Activated T-cell treated with anti-CD3 and anti-CD28 coated beads, Interleukin-2, amount 50 U/mL, for 72 hours (primary cell): ENCODE results near the gene SHISA2. TPM values are rescaled to one million over a fixed set of nuclear protein-coding genes. Genes with fewer than 3 reads are reported as not detected.

Source experiments
- ATAC-seq, 2 donors: fragments of 150-1000 bp; cut with Tn5 transposase; replicated peaks in 1 of 2; 2 replicates each; pipeline ENCODE4 v1.10.0; 2021; ENCODE audit warnings: moderate library complexity in 2 of 2, mild to moderate bottlenecking in 1 of 2
- DNase-seq, 2 donors: peaks; one replicate each; pipeline ENCODE4 v3.0.0; 2021 to 2022; ENCODE audit warnings: mixed read lengths in 1 of 2
- H3K27ac Mint-ChIP-seq: one replicate; pipeline ENCODE4 v1.8.0; 2022; ENCODE audit warnings: mild to moderate bottlenecking, moderate library complexity, mixed read lengths
- H3K27me3 Mint-ChIP-seq: one replicate; pipeline ENCODE4 v1.8.0; 2022; ENCODE audit warnings: low read depth, mixed read lengths
- H3K36me3 Mint-ChIP-seq, 2 donors: one replicate each; pipeline ENCODE4 v1.8.0; 2022; ENCODE audit warnings: mixed read lengths in 2 of 2, mild to moderate bottlenecking in 1 of 2; ENCODE audit not compliant: insufficient read depth in 2 of 2
- H3K4me1 Mint-ChIP-seq: one replicate; pipeline ENCODE4 v1.8.0; 2022; ENCODE audit warnings: low read depth, mixed read lengths
- H3K4me3 Mint-ChIP-seq, 2 donors: one replicate each; pipeline ENCODE4 v1.8.0; 2022; ENCODE audit warnings: mild to moderate bottlenecking in 2 of 2, mixed read lengths in 2 of 2, moderate library complexity in 2 of 2
- H3K9me3 Mint-ChIP-seq, 2 donors: one replicate each; pipeline ENCODE4 v1.8.0; 2022; ENCODE audit warnings: mixed read lengths in 2 of 2
- total RNA-seq, 2 donors: library from RNA; stranded (reverse); gene quantifications; one replicate each; pipeline ENCODE4 v1.2.3, GENCODE V29; 2022

The SHISA2 gene
- total RNA-seq, 2 donors from 2014 or later = 0.07 to 0.19 TPM

- H3K27ac Mint-ChIP-seq = no peak overlapping the region
- DNase-seq (no peak), ATAC-seq (no peak)
- H3K27me3 Mint-ChIP-seq = peaks cover 4% of the 10 kb centered on the region
- no peak overlapping the region for H3K4me3 Mint-ChIP-seq
- H3K36me3 Mint-ChIP-seq = no peaks in the 10 kb centered on the region
- H3K9me3 Mint-ChIP-seq = no peaks in the 10 kb centered on the region
- H3K4me1 Mint-ChIP-seq = peaks cover 5% of the 10 kb centered on the region
These were observed 10.1 kb upstream of the SHISA2 start for GRCh38 chr13:26061947-26062346.

GRCh38 chr13:26061256-26061655 is 9.4 kb upstream of the SHISA2 start:
- DNase-seq (no peak), ATAC-seq (no peak)
- Mint-ChIP-seq H3K4me1 (peaks cover 5% of the 10 kb centered on the region), H3K27me3 (peaks cover 4% of the 10 kb centered on the region), H3K27ac (no peak overlapping the region), H3K9me3 (no peaks in the 10 kb centered on the region), H3K36me3 (no peaks in the 10 kb centered on the region), H3K4me3 (no peak overlapping the region)

GRCh38 chr13:26060357-26060756 is 8.5 kb upstream of the SHISA2 start:
- Mint-ChIP-seq H3K27ac (no peak overlapping the region), H3K9me3 (no peaks in the 10 kb centered on the region), H3K27me3 (peaks cover 4% of the 10 kb centered on the region), H3K4me1 (peaks cover 5% of the 10 kb centered on the region), H3K36me3 (no peaks in the 10 kb centered on the region), H3K4me3 (no peak overlapping the region)
- DNase-seq = no peak
- no peak for ATAC-seq

GRCh38 chr13:26058704-26059103 is 6.9 kb upstream of the SHISA2 start:
- Mint-ChIP-seq H3K36me3 (no peaks in the 10 kb centered on the region), H3K27me3 (peaks cover 4% of the 10 kb centered on the region), H3K4me1 (peaks cover 5% of the 10 kb centered on the region), H3K9me3 (no peaks in the 10 kb centered on the region), H3K27ac (no peak overlapping the region), H3K4me3 (no peak overlapping the region)
- DNase-seq (no peak), ATAC-seq (no peak)

GRCh38 chr13:26054896-26055295 is 3.1 kb upstream of the SHISA2 start:
- Mint-ChIP-seq H3K27me3 (peaks cover 22% of the 10 kb centered on the region), H3K9me3 (no peaks in the 10 kb centered on the region), H3K4me3 (no peak overlapping the region), H3K36me3 (no peaks in the 10 kb centered on the region), H3K4me1 (peaks cover 18% of the 10 kb centered on the region), H3K27ac (no peak overlapping the region)
- ATAC-seq = no peak
- DNase-seq = no peak

GRCh38 chr13:26053418-26053980 is 1.7 kb upstream of the SHISA2 start:
- ATAC-seq (peak in 1 of 2 donors; percentile 15), DNase-seq (no peak)
- peaks cover 29% of the 10 kb centered on the region for H3K27me3 Mint-ChIP-seq
- H3K4me1 Mint-ChIP-seq = peaks cover 21% of the 10 kb centered on the region
- no peaks in the 10 kb centered on the region for H3K36me3 Mint-ChIP-seq
- H3K27ac Mint-ChIP-seq = no peak overlapping the region
- H3K9me3 Mint-ChIP-seq = no peaks in the 10 kb centered on the region
- no peak overlapping the region for H3K4me3 Mint-ChIP-seq

- no peak for DNase-seq
These were observed 521 bp upstream of the SHISA2 start for GRCh38 chr13:26052337-26052736.

GRCh38 chr13:26051231-26051656 is 572 bp downstream of the SHISA2 start:
- peak in 1 of 2 donors; percentile 4 for DNase-seq
- H3K27me3 Mint-ChIP-seq = peaks cover 29% of the 10 kb centered on the region
- H3K4me3 Mint-ChIP-seq = peak overlapping the region; percentile 71
- no peak overlapping the region for H3K27ac Mint-ChIP-seq
- peaks cover 21% of the 10 kb centered on the region for H3K4me1 Mint-ChIP-seq
- H3K36me3 Mint-ChIP-seq = no peaks in the 10 kb centered on the region
- peak; percentile 19 to 24 for ATAC-seq
- H3K9me3 Mint-ChIP-seq = no peaks in the 10 kb centered on the region

More at GRCh38 chr13:26052337-26052736, 521 bp upstream of the SHISA2 start:
- Mint-ChIP-seq H3K9me3 (no peaks in the 10 kb centered on the region), H3K27me3 (peaks cover 29% of the 10 kb centered on the region), H3K36me3 (no peaks in the 10 kb centered on the region), H3K4me1 (peaks cover 21% of the 10 kb centered on the region), H3K27ac (no peak overlapping the region), H3K4me3 (peak overlapping the region; percentile 75 to 77)
- no peak for ATAC-seq

- no peaks in the 10 kb centered on the region for H3K36me3 Mint-ChIP-seq
- ATAC-seq (peak; percentile 21 to 29), DNase-seq (peak; percentile 15 to 17)
- H3K27me3 Mint-ChIP-seq = peaks cover 29% of the 10 kb centered on the region
- H3K9me3 Mint-ChIP-seq = no peaks in the 10 kb centered on the region
- H3K4me1 Mint-ChIP-seq = peaks cover 21% of the 10 kb centered on the region
- H3K4me3 Mint-ChIP-seq = peak overlapping the region; percentile 79
- H3K27ac Mint-ChIP-seq = no peak overlapping the region
These were observed 1.1 kb downstream of the SHISA2 start for GRCh38 chr13:26050568-26051230.

- no peaks in the 10 kb centered on the region for H3K9me3 Mint-ChIP-seq
- DNase-seq (no peak), ATAC-seq (no peak)
- peaks cover 31% of the 10 kb centered on the region for H3K4me1 Mint-ChIP-seq
- peaks cover 29% of the 10 kb centered on the region for H3K27me3 Mint-ChIP-seq
- no peak overlapping the region for H3K4me3 Mint-ChIP-seq
- H3K36me3 Mint-ChIP-seq = no peaks in the 10 kb centered on the region
- H3K27ac Mint-ChIP-seq = no peak overlapping the region
These were observed 3.1 kb downstream of the SHISA2 start for GRCh38 chr13:26048741-26049140.

- Mint-ChIP-seq H3K36me3 (no peaks in the 10 kb centered on the region), H3K4me1 (peaks cover 17% of the 10 kb centered on the region), H3K9me3 (no peaks in the 10 kb centered on the region), H3K27ac (no peak overlapping the region), H3K4me3 (no peak overlapping the region), H3K27me3 (peaks cover 12% of the 10 kb centered on the region)
- no peak for DNase-seq
- ATAC-seq = no peak
These were observed 4.8 kb downstream of the SHISA2 start for GRCh38 chr13:26047040-26047439.

- H3K4me3 Mint-ChIP-seq = no peak overlapping the region
- H3K36me3 Mint-ChIP-seq = no peaks in the 10 kb centered on the region
- peaks cover 16% of the 10 kb centered on the region for H3K4me1 Mint-ChIP-seq
- no peaks in the 10 kb centered on the region for H3K9me3 Mint-ChIP-seq
- H3K27ac Mint-ChIP-seq = no peak overlapping the region
- no peak for ATAC-seq
- H3K27me3 Mint-ChIP-seq = peaks cover 12% of the 10 kb centered on the region
- no peak for DNase-seq
These were observed 5.2 kb downstream of the SHISA2 start for GRCh38 chr13:26046639-26047038.

- no peak overlapping the region for H3K4me3 Mint-ChIP-seq
- ATAC-seq (peak in 1 of 2 donors; percentile 11), DNase-seq (no peak)
- H3K27ac Mint-ChIP-seq = no peak overlapping the region
- no peaks in the 10 kb centered on the region for H3K9me3 Mint-ChIP-seq
- peaks cover 12% of the 10 kb centered on the region for H3K27me3 Mint-ChIP-seq
- H3K4me1 Mint-ChIP-seq = peaks cover 16% of the 10 kb centered on the region
- no peaks in the 10 kb centered on the region for H3K36me3 Mint-ChIP-seq
These were observed 6.7 kb downstream of the SHISA2 start for GRCh38 chr13:26045142-26045541.

GRCh38 chr13:26042785-26043184 is 9.0 kb downstream of the SHISA2 start:
- no peaks in the 10 kb centered on the region for H3K9me3 Mint-ChIP-seq
- H3K27me3 Mint-ChIP-seq = no peaks in the 10 kb centered on the region
- no peaks in the 10 kb centered on the region for H3K36me3 Mint-ChIP-seq
- H3K4me3 Mint-ChIP-seq = no peak overlapping the region
- H3K27ac Mint-ChIP-seq = no peak overlapping the region
- peaks cover 10% of the 10 kb centered on the region for H3K4me1 Mint-ChIP-seq
- ATAC-seq (no peak), DNase-seq (no peak)
